DOHH2 (cell line): ENCODE data around the gene PAQR5.

ENCODE experiments used
- EZH2phosphoT487 ChIP-seq: fragments of 200-600 bp; sonication (generic); IDR thresholded peaks from 2 replicates; pipeline ENCODE4 v1.6.1; 2017; ENCODE audit warnings: borderline replicate concordance, mild to moderate bottlenecking, antibody characterized with exemption, low read length, moderate library complexity, mixed read lengths
- TF ChIP-seq, protein P1 (sequence below): fragments of 200-600 bp; sonication (generic); IDR thresholded peaks from one replicate; pipeline ENCODE4 v1.5.1; 2014; ENCODE audit warnings: antibody characterized with exemption, mild to moderate bottlenecking, low read depth, low read length; ENCODE audit not compliant: poor library complexity, severe bottlenecking

DNA sequence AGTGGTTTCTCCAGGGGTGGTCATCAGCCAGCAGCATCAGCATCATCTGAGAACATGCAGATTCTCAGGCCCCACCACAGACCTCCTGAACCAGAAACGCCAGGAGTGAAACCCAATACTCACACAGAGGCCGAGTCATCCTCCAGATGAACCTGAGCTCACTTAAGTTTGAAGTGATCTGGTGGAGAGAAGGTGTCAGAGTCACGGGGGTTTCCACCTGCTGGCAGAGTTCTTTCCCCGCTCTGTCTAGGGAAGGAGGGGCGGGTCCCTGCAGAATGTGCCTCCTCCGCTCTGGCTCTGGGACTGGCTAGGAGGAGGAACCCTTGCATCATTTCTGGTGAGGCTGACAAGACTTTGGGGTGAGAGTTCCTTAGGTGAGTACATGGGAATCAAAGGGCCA, 102.1 kb downstream of the PAQR5 start:
- TF ChIP-seq EZH2phosphoT487: no peak
- TF ChIP-seq, protein P1, sequence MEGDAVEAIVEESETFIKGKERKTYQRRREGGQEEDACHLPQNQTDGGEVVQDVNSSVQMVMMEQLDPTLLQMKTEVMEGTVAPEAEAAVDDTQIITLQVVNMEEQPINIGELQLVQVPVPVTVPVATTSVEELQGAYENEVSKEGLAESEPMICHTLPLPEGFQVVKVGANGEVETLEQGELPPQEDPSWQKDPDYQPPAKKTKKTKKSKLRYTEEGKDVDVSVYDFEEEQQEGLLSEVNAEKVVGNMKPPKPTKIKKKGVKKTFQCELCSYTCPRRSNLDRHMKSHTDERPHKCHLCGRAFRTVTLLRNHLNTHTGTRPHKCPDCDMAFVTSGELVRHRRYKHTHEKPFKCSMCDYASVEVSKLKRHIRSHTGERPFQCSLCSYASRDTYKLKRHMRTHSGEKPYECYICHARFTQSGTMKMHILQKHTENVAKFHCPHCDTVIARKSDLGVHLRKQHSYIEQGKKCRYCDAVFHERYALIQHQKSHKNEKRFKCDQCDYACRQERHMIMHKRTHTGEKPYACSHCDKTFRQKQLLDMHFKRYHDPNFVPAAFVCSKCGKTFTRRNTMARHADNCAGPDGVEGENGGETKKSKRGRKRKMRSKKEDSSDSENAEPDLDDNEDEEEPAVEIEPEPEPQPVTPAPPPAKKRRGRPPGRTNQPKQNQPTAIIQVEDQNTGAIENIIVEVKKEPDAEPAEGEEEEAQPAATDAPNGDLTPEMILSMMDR: no peak
